ENCODE measurements around the gene GMPR2.
A peak's percentile ranks its signal among the peaks of the same experiment; 100 is the strongest.

The GMPR2 gene

GRCh38 chr14:24232121-24232644 lies 546 bp upstream of the GMPR2 start, which contains the start of gene NEDD8:
Gene NEDD8, minus strand, starts transcription at chr14:24232367. Its CDS starts 100 bp downstream, at chr14:24232267.
- Histone ChIP-seq H3K9ac (ENCODE audit: low read length) (peak within 1 kb of the TSS; percentile 90), H3K27me3 (ENCODE audit: control insufficient read depth, insufficient read depth, low read length) (no peaks in the 10 kb centered on the region), H3K4me1 (ENCODE audit: control insufficient read depth, insufficient read depth, low read length) (peaks cover 11% of the 10 kb centered on the region; the same call in 1 of the 2 replicates), H3K4me3 (ENCODE audit: low read depth, low read length) (peak within 1 kb of the TSS; percentile 99), H3K9me3 (ENCODE audit: control insufficient read depth, insufficient read depth, low read depth, low read length) (no peaks in the 10 kb centered on the region), H3K27ac (ENCODE audit: low read depth, low read length) (peak within 1 kb of the TSS; percentile 74; the same call in 1 of the 2 replicates), H3K36me3 (ENCODE audit: control insufficient read depth, insufficient read depth, low read length) (peaks cover 38% of the 10 kb centered on the region)

GRCh38 chr14:24233538-24233866 lies 773 bp downstream of the GMPR2 start:
- peaks cover 41% of the 10 kb centered on the region for H3K36me3 ChIP-seq (ENCODE audit: control insufficient read depth, insufficient read depth, low read length)
- H3K27me3 ChIP-seq (ENCODE audit: control insufficient read depth, insufficient read depth, low read length), result no peaks in the 10 kb centered on the region
- peaks cover 11% of the 10 kb centered on the region; the same call in 1 of the 2 replicates for H3K4me1 ChIP-seq (ENCODE audit: control insufficient read depth, insufficient read depth, low read length)
- H3K9me3 ChIP-seq (ENCODE audit: control insufficient read depth, insufficient read depth, low read depth, low read length), result no peaks in the 10 kb centered on the region
- H3K4me3 ChIP-seq (ENCODE audit: low read depth, low read length), result peak overlapping the region; percentile 99
- H3K27ac ChIP-seq (ENCODE audit: low read depth, low read length), result no peak overlapping the region
- H3K9ac ChIP-seq (ENCODE audit: low read length), result peak overlapping the region; percentile 90

- Histone ChIP-seq H3K4me3 (ENCODE audit: low read depth, low read length) (no peak overlapping the region), H3K4me1 (ENCODE audit: control insufficient read depth, insufficient read depth, low read length) (peaks cover 11% of the 10 kb centered on the region; the same call in 1 of the 2 replicates), H3K9ac (ENCODE audit: low read length) (no peak overlapping the region), H3K9me3 (ENCODE audit: control insufficient read depth, insufficient read depth, low read depth, low read length) (no peaks in the 10 kb centered on the region), H3K27me3 (ENCODE audit: control insufficient read depth, insufficient read depth, low read length) (no peaks in the 10 kb centered on the region), H3K36me3 (ENCODE audit: control insufficient read depth, insufficient read depth, low read length) (peaks cover 49% of the 10 kb centered on the region), H3K27ac (ENCODE audit: low read depth, low read length) (no peak overlapping the region)
Observed at GRCh38 chr14:24234095-24235005, 1.6 kb downstream of the GMPR2 start.

GRCh38 chr14:24235804-24236688 lies 3.3 kb downstream of the GMPR2 start:
- no peaks in the 10 kb centered on the region for H3K9me3 ChIP-seq (ENCODE audit: control insufficient read depth, insufficient read depth, low read depth, low read length)
- peaks cover 9% of the 10 kb centered on the region; the same call in 1 of the 2 replicates for H3K4me1 ChIP-seq (ENCODE audit: control insufficient read depth, insufficient read depth, low read length)
- no peak overlapping the region for H3K4me3 ChIP-seq (ENCODE audit: low read depth, low read length)
- no peak overlapping the region for H3K27ac ChIP-seq (ENCODE audit: low read depth, low read length)
- peaks cover 66% of the 10 kb centered on the region for H3K36me3 ChIP-seq (ENCODE audit: control insufficient read depth, insufficient read depth, low read length)
- H3K27me3 ChIP-seq (ENCODE audit: control insufficient read depth, insufficient read depth, low read length), result no peaks in the 10 kb centered on the region
- no peak overlapping the region for H3K9ac ChIP-seq (ENCODE audit: low read length)

- Histone ChIP-seq H3K27ac (ENCODE audit: low read depth, low read length) (no peak overlapping the region), H3K9me3 (ENCODE audit: control insufficient read depth, insufficient read depth, low read depth, low read length) (no peaks in the 10 kb centered on the region), H3K9ac (ENCODE audit: low read length) (no peak overlapping the region), H3K4me1 (ENCODE audit: control insufficient read depth, insufficient read depth, low read length) (peaks cover 10% of the 10 kb centered on the region), H3K4me3 (ENCODE audit: low read depth, low read length) (no peak overlapping the region), H3K36me3 (ENCODE audit: control insufficient read depth, insufficient read depth, low read length) (peaks cover 68% of the 10 kb centered on the region), H3K27me3 (ENCODE audit: control insufficient read depth, insufficient read depth, low read length) (no peaks in the 10 kb centered on the region)
Observed at GRCh38 chr14:24236689-24237462, 4.1 kb downstream of the GMPR2 start.

- no peaks in the 10 kb centered on the region for H3K27me3 ChIP-seq (ENCODE audit: control insufficient read depth, insufficient read depth, low read length)
- peaks cover 10% of the 10 kb centered on the region for H3K4me1 ChIP-seq (ENCODE audit: control insufficient read depth, insufficient read depth, low read length)
- no peak overlapping the region for H3K4me3 ChIP-seq (ENCODE audit: low read depth, low read length)
- H3K9ac ChIP-seq (ENCODE audit: low read length), result no peak overlapping the region
- H3K36me3 ChIP-seq (ENCODE audit: control insufficient read depth, insufficient read depth, low read length), result peaks cover 68% of the 10 kb centered on the region
- no peak overlapping the region for H3K27ac ChIP-seq (ENCODE audit: low read depth, low read length)
- no peaks in the 10 kb centered on the region for H3K9me3 ChIP-seq (ENCODE audit: control insufficient read depth, insufficient read depth, low read depth, low read length)
Observed at GRCh38 chr14:24237463-24237955, 4.8 kb downstream of the GMPR2 start.

- Histone ChIP-seq H3K4me1 (ENCODE audit: control insufficient read depth, insufficient read depth, low read length) (peaks cover 10% of the 10 kb centered on the region), H3K36me3 (ENCODE audit: control insufficient read depth, insufficient read depth, low read length) (peaks cover 68% of the 10 kb centered on the region), H3K9me3 (ENCODE audit: control insufficient read depth, insufficient read depth, low read depth, low read length) (no peaks in the 10 kb centered on the region), H3K4me3 (ENCODE audit: low read depth, low read length) (no peak overlapping the region), H3K27ac (ENCODE audit: low read depth, low read length) (no peak overlapping the region), H3K9ac (ENCODE audit: low read length) (no peak overlapping the region), H3K27me3 (ENCODE audit: control insufficient read depth, insufficient read depth, low read length) (no peaks in the 10 kb centered on the region)
Observed at GRCh38 chr14:24238123-24238522, 5.4 kb downstream of the GMPR2 start.

- H3K9ac ChIP-seq (ENCODE audit: low read length), result no peak overlapping the region
- H3K4me3 ChIP-seq (ENCODE audit: low read depth, low read length), result no peak overlapping the region
Observed at GRCh38 chr14:24238527-24239037, 5.9 kb downstream of the GMPR2 start.

GRCh38 chr14:24240110-24240918 lies 7.6 kb downstream of the GMPR2 start:
- no peaks in the 10 kb centered on the region for H3K27me3 ChIP-seq (ENCODE audit: control insufficient read depth, insufficient read depth, low read length)
- peaks cover 59% of the 10 kb centered on the region for H3K36me3 ChIP-seq (ENCODE audit: control insufficient read depth, insufficient read depth, low read length)
- no peak overlapping the region for H3K9ac ChIP-seq (ENCODE audit: low read length)
- peaks cover 10% of the 10 kb centered on the region for H3K4me1 ChIP-seq (ENCODE audit: control insufficient read depth, insufficient read depth, low read length)
- no peak overlapping the region for H3K4me3 ChIP-seq (ENCODE audit: low read depth, low read length)
- no peaks in the 10 kb centered on the region for H3K9me3 ChIP-seq (ENCODE audit: control insufficient read depth, insufficient read depth, low read depth, low read length)
- no peak overlapping the region for H3K27ac ChIP-seq (ENCODE audit: low read depth, low read length)

More at GRCh38 chr14:24238527-24239037, 5.9 kb downstream of the GMPR2 start:
- peaks cover 68% of the 10 kb centered on the region for H3K36me3 ChIP-seq (ENCODE audit: control insufficient read depth, insufficient read depth, low read length)
- H3K9me3 ChIP-seq (ENCODE audit: control insufficient read depth, insufficient read depth, low read depth, low read length), result no peaks in the 10 kb centered on the region
- H3K27me3 ChIP-seq (ENCODE audit: control insufficient read depth, insufficient read depth, low read length), result no peaks in the 10 kb centered on the region
- H3K27ac ChIP-seq (ENCODE audit: low read depth, low read length), result no peak overlapping the region
- peaks cover 8% of the 10 kb centered on the region for H3K4me1 ChIP-seq (ENCODE audit: control insufficient read depth, insufficient read depth, low read length)

Data from HUES6 (cell line).